ENCODE measurements around the gene LENG8.
"Not testable (repeated sequence)": the region's sequence is repeated elsewhere in the genome, so short reads cannot be mapped to it uniquely, and the experiment has no call there.

Gene LENG8

GRCh38 chr19:54462655-54463530, 13.9 kb downstream of the LENG8 start:
- DNase-seq: peak; percentile 84

DNA sequence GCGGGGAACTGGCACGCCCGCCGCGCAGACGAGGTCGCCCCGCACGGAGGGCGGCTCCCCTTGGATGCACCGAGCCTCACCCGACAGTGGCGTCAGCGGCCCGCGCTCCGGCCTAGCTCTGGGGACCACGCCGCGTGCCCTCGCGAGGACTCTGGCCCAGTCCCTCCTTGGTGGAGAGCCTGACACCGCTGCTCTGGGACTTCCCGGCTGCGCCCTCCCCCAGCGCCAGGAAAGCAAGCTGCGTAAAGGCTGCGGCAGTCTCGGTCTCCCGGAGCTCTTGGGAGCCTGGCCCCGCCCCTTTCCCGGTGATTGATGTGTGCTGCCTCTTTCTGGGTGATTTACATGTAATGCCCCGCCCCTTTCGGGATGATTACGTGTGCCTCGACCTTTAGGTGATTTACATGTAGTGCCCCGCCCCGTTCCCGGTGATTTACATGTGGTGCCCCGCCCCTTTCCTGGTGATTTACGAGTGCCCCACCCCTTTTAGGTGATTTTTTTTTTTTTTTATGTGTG, 14.6 kb downstream of the LENG8 start, which contains the start of gene LENG9:
TSS of gene LENG9 (minus strand) at position 248 of the 513 bp plus-strand sequence. CDS start 252 bp downstream, outside the sequence.
- peak; percentile 100 for DNase-seq

- peak; percentile 96 for DNase-seq
Measured at GRCh38 chr19:54464044-54464629, 15.1 kb downstream of the LENG8 start.

DNA sequence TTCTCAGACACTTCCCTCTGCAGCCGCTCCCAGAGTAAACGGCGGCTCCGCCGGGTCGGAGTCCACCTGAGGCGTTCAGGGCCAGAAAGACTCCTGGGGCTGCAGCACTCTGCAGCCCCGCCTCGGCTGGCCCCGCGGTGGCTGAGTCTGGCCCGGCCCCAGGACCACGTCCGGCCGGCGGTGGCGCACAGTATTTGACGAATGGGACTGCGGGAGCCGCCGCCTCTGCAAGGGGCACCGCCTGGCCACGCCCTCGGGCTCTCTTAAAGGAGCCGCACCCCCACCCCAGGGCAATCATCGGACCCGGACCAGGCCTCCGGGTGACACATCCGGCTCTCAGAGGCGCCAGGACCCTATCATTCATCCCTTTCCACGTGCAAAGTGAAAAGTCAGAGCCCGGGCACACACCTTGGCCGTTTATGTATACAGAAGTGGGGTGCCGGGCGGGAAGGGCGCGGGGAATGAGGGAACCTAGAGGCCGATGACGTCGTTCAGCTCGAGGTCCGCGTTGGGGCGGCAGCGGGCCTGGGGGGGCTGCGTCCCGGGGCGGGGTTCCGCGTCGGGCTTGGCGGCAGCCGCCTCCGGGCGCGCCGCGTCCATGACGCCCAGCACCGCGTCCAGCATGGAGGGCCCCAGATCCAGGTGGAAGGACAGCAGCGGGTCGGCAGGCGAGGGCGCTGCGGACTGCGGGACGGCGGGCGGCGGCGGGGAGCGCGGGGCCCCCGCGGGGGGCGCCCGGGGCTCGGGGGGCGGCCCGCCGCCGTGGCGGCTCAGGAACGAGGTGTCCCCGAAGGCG, 15.8 kb downstream of the LENG8 start:
- peak; percentile 96 for DNase-seq

DNA sequence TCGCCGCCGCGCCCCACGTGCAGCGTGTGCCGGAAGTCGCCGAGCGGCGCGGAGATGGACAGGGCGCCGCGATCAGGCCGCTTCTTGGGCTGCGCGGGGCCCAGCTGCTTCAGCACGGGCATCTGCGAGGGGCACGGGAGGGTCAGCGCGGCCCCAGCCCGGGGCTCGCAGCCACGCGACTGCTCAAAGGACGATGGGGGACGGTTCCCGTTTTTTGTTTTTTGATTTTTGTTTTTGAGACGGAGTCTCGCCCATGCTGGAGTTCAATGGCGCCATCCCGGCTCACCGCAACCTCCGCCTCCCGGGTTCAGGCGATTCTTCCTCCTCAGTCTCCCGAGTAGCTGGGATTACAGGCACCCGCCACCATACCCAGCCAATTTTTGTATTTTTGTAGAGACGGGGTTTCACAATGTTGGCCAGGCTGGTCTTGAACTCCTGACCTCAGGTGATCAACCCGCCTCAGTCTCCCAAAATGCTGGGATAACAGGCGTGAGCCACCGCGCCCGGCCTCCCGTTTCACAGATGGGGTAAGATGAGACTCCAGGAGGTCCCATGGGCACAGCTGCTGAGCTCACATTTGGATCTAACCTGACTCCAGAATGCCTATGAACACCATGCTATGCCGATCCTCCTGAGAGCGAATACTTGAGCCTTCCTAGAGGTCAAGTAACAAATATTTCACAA, 16.6 kb downstream of the LENG8 start:
- no peak for DNase-seq

- DNase-seq: not testable (repeated sequence)
Measured at GRCh38 chr19:54466110-54466480, 17.1 kb downstream of the LENG8 start.

GRCh38 chr19:54469496-54469934, 20.5 kb downstream of the LENG8 start:
- DNase-seq: no peak

DNA sequence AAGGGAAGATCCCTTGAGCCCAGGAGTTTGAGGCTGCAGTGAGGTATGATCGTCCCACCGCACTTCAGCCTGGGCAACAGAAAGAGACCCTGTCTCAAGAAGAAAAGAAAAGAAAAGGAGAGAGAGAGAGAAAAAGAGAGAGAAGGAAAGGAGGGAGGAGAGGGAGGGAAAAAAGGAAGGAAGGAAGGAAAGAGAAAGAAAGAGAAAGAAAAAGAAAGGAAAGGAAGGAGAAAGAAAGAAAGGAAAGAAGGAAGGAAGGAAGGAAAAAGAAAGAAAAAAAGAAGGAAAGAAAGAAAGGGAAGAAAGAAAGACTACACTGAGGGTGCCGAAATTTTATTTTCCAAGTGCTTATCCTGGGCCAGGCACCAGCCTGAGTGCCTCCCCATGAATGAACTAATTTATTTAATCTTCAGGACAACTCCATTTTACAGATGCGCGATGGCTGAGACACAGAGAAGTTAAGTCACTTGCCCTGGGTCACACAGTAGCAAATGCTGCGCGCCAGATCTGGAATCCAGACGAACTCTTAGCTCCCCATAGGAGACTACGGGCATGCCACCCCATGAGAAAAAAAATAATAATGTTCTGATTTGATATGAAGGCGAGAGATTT, 21.4 kb downstream of the LENG8 start:
- DNase-seq: no peak

DNA sequence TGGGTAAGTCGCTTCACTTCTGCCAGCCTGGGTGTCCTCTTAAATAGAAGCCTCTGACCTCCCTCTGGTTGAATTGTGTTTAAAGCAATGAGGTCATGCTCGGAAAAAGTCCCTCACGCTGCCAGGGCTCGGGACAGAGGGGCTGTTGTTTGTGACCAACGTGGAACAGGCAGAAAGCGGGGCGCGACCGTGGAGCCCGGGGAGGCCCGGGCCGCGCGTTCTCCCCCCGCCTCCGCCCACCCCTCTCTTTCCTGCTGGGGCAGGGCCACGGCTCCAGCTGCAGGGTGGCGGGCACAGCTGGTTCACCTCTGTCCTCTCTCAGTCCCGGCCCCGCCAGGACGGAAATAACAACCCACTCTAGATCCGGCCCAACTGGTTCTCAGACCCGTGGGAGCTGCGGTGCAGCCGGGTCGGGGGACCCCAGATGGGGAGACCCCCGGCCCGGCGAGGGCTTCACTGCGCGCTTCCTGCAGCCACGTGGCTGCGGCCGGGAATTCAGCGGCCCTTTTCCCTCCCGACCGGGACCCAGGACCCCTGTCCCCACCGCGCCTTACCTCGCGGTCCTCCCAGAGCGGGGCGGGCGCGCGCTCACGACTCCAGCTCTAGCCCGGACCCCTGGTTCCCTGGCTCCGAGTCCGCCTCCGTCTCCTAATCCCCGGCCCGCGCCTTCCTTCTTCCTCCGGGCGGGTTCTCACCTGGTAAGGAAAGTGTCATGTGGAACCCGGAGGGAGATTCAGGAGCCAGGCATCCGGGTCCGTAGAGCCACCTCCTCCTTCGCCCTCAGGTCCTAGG, 22.2 kb downstream of the LENG8 start:
- no peak for DNase-seq

- DNase-seq: no peak
Measured at GRCh38 chr19:54473071-54473891, 24.3 kb downstream of the LENG8 start, which contains the start of gene CDC42EP5. Gene CDC42EP5 (minus strand): TSS chr19:54473296. CDS start chr19:54465547, 7,749 bp downstream.

- DNase-seq: no peak
Measured at GRCh38 chr19:54473892-54474372, 24.9 kb downstream of the LENG8 start.

GRCh38 chr19:54475706-54476105, 26.7 kb downstream of the LENG8 start:
- no peak for DNase-seq

GRCh38 chr19:54477650-54478049, 28.7 kb downstream of the LENG8 start:
- DNase-seq: no peak

- peak; percentile 77 for DNase-seq
Measured at GRCh38 chr19:54478677-54479266, 29.8 kb downstream of the LENG8 start.

- peak; percentile 40 for DNase-seq
Measured at GRCh38 chr19:54480051-54480450, 31.1 kb downstream of the LENG8 start.

DNA sequence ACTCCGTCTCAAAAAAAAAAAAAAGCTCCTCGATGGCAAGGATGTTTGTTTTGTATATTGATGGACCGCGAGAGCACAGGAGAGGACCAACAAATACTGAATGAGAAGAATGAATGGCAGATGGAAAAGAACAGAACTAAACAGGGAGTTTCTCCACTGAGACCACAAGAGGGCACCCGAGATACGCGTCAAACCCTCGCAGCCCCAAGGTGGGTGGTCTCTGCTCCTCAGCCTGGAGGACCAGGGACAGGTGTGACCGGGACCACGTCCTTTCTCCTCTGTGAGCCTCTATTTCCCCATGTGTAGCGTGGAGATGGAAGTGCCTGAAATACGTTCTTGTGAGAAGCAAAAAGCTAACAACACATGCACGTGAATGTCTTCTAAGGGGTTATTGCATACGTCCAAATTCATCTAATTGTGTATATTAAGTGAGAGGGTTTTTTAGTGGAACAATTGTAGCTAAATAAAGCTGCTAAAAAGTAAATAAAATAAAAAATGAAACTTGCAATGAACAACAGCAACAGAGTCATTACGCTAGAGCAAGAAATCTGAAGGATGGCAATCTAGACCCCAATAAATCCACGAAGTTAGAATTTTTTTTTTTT, 32.4 kb downstream of the LENG8 start:
- DNase-seq: peak; percentile 71

- DNase-seq: peak; percentile 53
Measured at GRCh38 chr19:54482889-54483288, 33.9 kb downstream of the LENG8 start.

- no peak for DNase-seq
Measured at GRCh38 chr19:54484451-54484850, 35.5 kb downstream of the LENG8 start.

- no peak for DNase-seq
Measured at GRCh38 chr19:54485851-54486250, 36.9 kb downstream of the LENG8 start.

Data from hematopoietic multipotent progenitor cell treated with erythropoietin and hydrocortisone succinate and interleukin-3 and kit ligand, for 6 days (in vitro differentiated cells).